ENCODE data around the gene OR2T34. TPM values are rescaled to one million over a fixed set of nuclear protein-coding genes. Genes with fewer than 3 reads are reported as not detected.

Gene OR2T34
- total RNA-seq, 1 experiment from 2014 or later: not detected

DNA sequence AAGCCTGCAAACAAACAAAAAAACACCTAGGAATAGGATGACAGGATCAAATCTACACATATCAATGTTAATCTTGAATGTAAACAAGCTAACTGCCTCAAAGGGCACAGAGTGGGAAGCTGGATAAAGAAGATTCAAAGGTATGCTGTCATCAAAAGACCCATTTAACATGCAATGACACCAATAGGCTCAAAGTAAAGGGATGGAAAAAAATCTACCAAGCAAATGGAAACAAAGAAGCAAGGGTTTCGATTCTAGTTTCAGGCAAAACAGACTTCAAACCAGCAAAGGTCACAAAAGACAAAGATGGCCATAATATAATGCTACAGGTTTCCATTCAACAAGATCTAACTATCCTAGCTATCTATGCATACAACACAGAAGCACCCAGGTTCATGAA is 39.2 kb upstream of the OR2T34 start:
- Mint-ChIP-seq H3K27me3 (ENCODE audit: low read depth) (no peaks in the 10 kb centered on the region; the same call in 1 of the 2 replicates), H3K9me3 (peaks cover 85 to 87% of the 10 kb centered on the region in 2 experiments)
- H3K9me3 ChIP-seq (ENCODE audit: control insufficient read depth, low read depth, low read length): peaks cover 76% of the 10 kb centered on the region

More for the DNA sequence above, 39.2 kb upstream of the OR2T34 start:
- Mint-ChIP-seq H3K4me3 (no peak overlapping the region), H3K36me3 (ENCODE audit: insufficient read depth in 1 of 3, low read depth in 3 of 3) (peaks cover 8 to 35% (median 12%) of the 10 kb centered on the region in 3 experiments; a peak in 4 of 7 replicates), H3K27ac (no peak overlapping the region), H3K4me1 (no peaks in the 10 kb centered on the region)
- no peak overlapping the region for H3K23ac ChIP-seq (ENCODE audit: insufficient read length, low read depth, low read length)
- TF ChIP-seq, protein P1, sequence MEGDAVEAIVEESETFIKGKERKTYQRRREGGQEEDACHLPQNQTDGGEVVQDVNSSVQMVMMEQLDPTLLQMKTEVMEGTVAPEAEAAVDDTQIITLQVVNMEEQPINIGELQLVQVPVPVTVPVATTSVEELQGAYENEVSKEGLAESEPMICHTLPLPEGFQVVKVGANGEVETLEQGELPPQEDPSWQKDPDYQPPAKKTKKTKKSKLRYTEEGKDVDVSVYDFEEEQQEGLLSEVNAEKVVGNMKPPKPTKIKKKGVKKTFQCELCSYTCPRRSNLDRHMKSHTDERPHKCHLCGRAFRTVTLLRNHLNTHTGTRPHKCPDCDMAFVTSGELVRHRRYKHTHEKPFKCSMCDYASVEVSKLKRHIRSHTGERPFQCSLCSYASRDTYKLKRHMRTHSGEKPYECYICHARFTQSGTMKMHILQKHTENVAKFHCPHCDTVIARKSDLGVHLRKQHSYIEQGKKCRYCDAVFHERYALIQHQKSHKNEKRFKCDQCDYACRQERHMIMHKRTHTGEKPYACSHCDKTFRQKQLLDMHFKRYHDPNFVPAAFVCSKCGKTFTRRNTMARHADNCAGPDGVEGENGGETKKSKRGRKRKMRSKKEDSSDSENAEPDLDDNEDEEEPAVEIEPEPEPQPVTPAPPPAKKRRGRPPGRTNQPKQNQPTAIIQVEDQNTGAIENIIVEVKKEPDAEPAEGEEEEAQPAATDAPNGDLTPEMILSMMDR (conservative IDR thresholded peaks at IDR 0.05): no peak
- H4K8ac ChIP-seq (replicated peaks; ENCODE audit: insufficient read length, low read depth, low read length): no peak overlapping the region
- no peak overlapping the region for H3K4ac ChIP-seq (ENCODE audit: low read depth, low read length)
- no peak overlapping the region for H3K18ac ChIP-seq (ENCODE audit: insufficient read length, low read depth, low read length)
- H3K79me2 ChIP-seq (ENCODE audit: insufficient read depth, low read length): no peaks in the 10 kb centered on the region
- H2AFZ ChIP-seq (ENCODE audit: low read length): no peak overlapping the region
- H3K56ac ChIP-seq (ENCODE audit: insufficient read length, low read depth, low read length): no peak overlapping the region
- no peak overlapping the region for H2BK5ac ChIP-seq (ENCODE audit: insufficient read length, low read length)
- no peak overlapping the region for H3T11ph ChIP-seq (ENCODE audit: low read length)
- no peak overlapping the region for H3K9ac ChIP-seq (ENCODE audit: extremely low read depth, insufficient read length, low read length)
- no peak overlapping the region for H2BK20ac ChIP-seq (ENCODE audit: low read depth, low read length, poor library complexity, severe bottlenecking)
- H4K91ac ChIP-seq (ENCODE audit: insufficient read length, low read depth, low read length): no peak overlapping the region
- WGBS (ENCODE audit: extremely low coverage, insufficient read length, low lambda C conversion rate): no CpG with 5 or more reads among the region's 1 CpG
- no peak overlapping the region for H2BK15ac ChIP-seq (ENCODE audit: low read depth, low read length)
- H3K27ac ChIP-seq (ENCODE audit: insufficient read length, low read depth, low read length): no peak overlapping the region
- no peak for DNase-seq
- no peak overlapping the region for H2BK12ac ChIP-seq (ENCODE audit: insufficient read length, low read depth, low read length)
- H2AK5ac ChIP-seq (ENCODE audit: insufficient read length, low read length): no peak overlapping the region
- H3K14ac ChIP-seq (ENCODE audit: insufficient read depth, low read length): no peak overlapping the region
- no peaks in the 10 kb centered on the region for H3K23me2 ChIP-seq (ENCODE audit: insufficient read length, low read depth, low read length, poor library complexity, severe bottlenecking)
- H3K4me1 ChIP-seq (ENCODE audit: insufficient read depth, low read length): no peaks in the 10 kb centered on the region
- H3K27me3 ChIP-seq (ENCODE audit: insufficient read depth, low read length): no peaks in the 10 kb centered on the region
- no peaks in the 10 kb centered on the region for H4K20me1 ChIP-seq (ENCODE audit: control insufficient read depth, insufficient read depth, insufficient read length)
- no peaks in the 10 kb centered on the region for H3K79me1 ChIP-seq (ENCODE audit: insufficient read depth, low read depth, low read length, poor library complexity, severe bottlenecking)
- H2BK120ac ChIP-seq (ENCODE audit: low read depth, low read length, poor library complexity, severe bottlenecking): no peak overlapping the region
- H4K5ac ChIP-seq (ENCODE audit: insufficient read length, low read depth, low read length): no peak overlapping the region
- no peak overlapping the region for H3K4me2 ChIP-seq (ENCODE audit: insufficient read depth, insufficient read length, low read length)
